CD4-positive, alpha-beta T cell treated with Interleukin-17A for 4 hours (primary cell): Measurements from ENCODE around the gene DDX54.
"Not testable (repeated sequence)": the region's sequence is repeated elsewhere in the genome, so short reads cannot be mapped to it uniquely, and the experiment has no call there.

ENCODE experiments used
- DNase-seq: peaks from one replicate; pipeline ENCODE4 v3.0.0-alpha.2; 2020; ENCODE audit warnings: mixed read lengths

Gene DDX54

DNA sequence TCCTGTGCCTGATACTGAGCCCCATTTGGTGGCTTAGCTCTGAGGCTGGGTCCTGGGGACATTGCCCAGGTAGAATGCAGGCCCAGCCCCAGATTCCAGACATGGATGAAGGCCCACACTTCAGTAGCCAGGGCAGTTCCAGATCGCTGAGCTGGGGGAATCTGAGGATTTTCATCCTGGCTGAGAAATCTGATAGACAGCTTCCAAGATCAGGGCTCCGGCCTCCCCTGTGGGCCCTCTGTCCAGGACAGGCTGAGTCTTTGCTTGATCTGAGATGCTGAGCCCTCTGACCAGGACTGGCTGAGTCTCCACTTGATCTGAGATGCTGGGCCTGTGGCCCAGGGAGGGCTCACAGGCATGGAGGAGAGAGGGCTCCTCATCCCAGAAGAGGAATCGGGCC lies 46.5 kb downstream of the DDX54 start:
- no peak for DNase-seq

DNA sequence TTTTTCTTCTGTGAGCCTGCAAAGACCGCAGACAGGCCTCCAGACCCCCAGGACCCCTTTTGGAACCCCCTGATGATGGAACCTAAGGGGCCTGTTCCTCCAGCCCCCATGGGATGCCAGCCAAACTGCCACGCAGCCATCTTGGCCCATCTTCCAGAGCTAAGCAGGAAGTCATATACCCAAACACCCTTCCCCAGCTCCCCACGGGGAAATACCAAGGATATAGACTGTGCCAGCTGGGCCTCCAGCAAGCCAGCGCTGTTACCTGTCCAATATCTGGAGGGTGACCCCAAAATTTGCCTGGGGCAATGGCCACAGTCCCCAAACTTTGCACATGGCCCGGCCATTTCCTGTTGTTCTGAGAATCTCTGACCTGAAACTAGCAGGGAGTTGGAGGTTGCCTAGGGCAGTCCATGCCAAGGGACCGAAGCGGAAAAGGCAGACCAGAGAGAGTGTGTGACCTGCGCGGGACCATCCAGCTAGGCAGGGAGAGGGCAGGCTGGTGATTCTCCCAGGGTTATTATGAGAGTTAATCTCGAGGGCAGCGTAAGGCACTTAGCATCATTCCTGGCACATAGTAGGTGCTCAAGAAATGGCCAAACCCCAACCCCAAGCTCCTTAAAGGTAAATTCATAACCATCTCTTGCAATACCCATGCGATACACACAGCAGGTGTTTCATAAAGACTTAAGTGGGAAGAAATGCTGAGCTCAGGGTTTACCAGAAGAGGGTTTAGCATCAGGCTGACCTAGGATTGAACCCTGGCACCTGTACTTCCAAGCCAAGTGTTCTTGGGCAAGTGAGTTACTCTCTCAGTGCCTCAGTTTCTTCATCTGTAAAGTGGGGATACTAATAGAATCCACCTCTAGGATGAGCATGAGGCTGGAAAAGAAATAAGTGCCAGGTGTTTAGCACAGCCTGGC lies 47.2 kb downstream of the DDX54 start:
- DNase-seq = no peak

DNA sequence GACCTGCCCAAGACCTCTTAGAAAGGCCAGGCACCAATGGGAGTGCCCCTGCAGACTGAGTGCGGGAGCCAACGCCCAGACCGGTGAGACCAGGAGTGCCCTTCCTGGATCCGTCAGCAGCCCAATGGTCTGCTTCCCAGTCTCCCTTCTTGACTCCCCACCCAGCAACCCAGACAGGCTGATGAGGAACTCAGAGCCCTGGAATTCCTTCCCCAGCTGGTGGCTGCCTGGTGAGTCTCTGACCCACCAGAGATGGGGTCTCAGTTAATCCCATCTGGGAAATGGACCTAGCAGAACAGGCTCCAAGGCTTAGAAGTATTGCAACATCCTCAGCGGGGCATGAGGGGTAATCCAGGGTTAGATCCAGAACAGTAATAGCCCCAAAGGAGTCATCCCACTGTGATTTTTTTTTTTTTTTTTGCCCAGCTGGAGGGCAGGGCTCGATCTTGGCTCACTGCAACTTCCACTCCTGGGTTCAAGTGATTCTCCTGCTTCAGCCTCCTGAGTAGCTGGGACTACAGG lies 48.2 kb downstream of the DDX54 start:
- no peak for DNase-seq

DNA sequence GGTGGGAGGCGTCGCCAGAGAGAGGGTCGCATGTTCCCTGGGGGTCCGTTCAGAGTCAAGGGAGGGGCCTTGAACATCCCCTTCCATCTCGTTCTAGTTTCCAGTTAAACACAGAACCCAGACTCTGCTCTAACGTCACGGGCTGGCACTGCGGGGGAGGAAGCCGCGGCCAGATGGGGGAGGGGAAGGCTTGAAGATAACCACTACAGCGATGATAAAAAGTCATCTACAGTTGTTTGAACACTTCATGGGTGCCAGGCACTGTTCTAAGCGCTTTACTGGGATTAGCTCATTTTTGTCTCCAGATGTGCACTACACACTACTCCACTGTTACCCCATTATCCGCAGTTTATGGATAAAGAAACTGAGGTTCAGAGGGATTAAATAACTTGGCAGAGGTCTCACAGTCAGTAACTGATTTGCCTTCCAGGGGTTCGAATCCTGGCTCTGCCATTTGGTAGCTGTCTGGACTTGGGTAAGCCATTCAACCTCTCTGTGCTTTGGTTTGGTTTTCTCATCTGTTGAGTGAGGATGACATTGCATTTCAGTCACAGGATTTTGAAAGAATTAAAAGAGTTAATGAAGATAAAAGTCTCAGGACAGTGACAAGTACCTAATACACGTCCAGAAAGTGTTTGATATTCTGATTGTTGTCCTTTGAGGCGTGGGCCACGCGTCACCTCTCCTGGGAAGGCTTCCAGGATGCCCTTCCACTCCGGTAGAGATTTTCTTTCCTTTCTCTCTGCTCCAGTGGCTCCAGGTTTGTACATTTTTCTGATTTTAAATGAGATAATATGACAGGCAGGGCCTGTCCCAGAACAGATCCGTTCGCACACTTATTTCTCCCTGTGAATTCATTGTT lies 48.9 kb downstream of the DDX54 start:
- DNase-seq = peak; percentile 69

DNA sequence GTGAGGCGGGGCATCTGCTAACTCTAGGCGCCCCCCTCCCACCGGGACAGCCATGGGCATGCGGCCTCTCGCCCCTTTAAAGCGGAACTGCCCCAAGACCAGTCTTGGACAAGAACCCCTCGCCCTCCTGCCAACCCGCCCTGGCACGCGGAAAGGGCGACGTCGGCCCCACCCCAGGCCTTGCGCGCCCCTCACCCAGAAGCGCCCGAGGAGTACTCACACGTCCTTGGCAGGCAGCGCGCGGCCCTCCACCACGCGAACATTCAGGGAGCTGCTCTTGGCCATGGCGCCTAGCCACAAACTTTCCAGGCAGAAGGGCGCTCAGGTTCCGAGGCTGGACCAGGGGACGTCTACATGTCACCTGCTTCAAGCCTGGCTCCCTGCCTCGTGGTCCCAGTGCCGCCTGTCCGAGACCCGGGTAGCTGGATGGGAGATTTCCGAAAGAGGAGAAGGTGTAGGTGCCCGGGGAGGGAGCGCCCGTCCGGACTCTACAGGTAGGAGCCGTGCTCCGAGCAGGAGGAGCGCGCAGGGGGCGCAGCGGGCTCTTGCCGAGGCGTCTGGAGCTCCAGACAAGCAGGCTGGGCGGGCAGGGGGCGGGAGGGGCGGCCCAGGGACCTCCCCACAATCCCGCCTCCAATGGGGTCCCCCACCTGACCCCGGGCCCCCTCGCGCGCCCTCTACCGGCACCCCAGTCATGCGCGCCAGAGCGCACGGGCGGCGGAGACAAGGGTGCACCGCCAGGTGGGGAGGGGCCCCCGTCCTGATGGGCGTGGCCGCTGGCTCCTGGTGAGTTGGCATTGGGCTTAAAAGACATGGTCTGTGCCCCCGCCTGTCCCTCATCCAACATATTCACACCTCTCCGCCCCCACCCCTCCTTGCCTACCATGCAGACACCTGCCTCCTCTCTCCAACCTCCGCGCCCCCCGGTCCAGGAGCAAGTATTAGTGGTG lies 49.8 kb downstream of the DDX54 start, which contains the start of gene RASAL1:
RASAL1 (minus strand) TSS at position 584 of the 950 bp plus-strand sequence; CDS start at position 285, 299 bp downstream.
- peak; percentile 86 for DNase-seq

DNA sequence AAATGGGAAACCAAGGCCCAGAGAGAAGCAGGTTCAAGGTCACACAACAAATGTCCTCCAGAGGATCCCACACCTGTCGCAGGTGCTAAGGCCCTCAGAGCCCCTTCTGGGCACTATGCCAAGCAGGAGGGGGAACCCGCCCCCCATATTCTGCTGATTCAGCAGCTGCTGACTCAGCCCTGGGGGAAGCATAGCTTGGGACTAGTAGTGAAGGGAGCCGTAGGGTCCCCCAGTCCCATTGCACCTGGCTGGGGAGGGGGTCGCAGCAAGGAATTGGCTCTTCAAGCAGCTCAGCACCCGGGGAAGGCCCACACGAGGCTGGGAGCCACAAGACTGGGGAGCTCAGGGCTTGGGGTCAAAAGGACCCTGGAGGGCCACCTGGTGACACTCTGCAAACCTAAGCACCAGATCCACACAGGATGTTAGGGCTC lies 50.7 kb downstream of the DDX54 start:
- DNase-seq = no peak

DNA sequence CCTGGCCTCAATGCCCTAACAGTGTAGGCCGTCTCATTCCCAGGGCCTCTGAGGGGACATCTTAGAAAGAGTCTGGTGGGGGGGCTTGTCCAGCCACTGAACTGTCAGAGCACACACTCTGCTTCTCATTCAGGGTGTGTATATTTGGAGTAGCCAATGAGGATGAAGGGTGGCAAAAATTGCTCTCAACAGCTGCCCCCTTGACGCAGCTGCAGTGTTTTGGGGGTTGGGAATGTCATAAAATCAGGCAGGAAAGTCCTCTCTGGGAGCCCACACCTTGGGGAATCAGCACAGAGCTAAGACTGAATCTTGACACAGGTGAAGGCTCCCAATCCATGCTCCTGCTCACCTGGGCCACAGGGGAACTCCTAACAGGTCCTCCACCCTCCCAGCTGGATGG lies 51.2 kb downstream of the DDX54 start:
- DNase-seq = no peak

DNA sequence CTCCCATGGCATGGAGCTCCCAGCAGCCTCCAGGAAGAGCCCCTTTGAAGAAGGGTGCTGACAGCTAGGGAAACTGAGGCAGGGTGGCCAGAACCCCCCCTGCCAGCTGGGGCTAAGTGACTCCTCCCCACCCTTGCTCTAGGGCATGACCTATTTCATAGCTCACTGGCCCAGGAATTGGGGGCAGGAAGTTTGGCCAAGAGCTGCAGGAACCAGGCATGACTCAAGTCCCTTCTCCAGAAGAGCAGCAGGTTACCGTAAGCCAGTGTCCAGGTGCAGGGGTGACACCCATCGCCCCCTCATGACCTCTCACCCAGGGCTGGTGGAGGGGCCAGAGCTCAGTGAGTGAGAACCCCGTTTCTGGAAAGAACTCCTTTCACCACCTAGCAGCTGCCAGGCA lies 51.6 kb downstream of the DDX54 start:
- no peak for DNase-seq

DNA sequence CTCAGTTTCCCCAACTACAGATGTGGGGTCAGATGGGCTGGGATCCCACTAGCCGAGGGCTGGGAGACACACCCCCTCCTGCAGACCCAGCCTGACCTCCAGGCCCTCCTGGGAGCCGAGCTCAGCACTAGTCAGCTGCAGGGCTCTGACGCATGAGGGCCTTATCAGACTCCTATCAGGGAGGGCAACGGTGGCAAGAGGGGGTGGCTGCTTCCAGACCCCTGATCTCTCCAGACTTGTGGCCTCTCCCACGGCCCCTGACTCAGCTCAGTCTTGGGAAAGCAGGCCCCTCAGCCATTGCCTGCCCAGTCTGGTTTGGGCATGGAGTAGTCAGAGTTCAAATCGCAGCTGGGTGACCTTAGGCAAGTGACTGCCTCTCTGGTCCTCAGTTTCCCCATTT lies 52.2 kb downstream of the DDX54 start:
- DNase-seq = no peak

DNA sequence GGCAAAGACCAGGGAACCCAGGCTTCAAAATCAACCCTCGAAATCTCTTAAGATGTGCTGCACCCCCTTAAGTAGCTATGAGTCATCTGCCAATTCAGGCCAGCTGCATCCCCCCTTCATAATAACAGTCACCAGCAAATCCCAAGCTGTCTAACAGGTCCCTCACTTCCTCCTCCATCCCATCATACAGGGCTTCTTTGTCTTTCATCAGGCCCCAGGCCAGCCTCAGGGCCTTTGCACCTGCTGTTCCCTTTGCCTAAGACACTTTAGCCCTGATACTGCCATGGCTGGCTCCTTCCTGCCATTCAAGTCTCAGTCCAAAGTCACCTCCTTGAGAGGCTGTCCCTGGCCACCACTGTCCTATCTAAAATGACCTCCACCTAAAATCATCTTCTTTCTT lies 53.7 kb downstream of the DDX54 start:
- DNase-seq = no peak

DNA sequence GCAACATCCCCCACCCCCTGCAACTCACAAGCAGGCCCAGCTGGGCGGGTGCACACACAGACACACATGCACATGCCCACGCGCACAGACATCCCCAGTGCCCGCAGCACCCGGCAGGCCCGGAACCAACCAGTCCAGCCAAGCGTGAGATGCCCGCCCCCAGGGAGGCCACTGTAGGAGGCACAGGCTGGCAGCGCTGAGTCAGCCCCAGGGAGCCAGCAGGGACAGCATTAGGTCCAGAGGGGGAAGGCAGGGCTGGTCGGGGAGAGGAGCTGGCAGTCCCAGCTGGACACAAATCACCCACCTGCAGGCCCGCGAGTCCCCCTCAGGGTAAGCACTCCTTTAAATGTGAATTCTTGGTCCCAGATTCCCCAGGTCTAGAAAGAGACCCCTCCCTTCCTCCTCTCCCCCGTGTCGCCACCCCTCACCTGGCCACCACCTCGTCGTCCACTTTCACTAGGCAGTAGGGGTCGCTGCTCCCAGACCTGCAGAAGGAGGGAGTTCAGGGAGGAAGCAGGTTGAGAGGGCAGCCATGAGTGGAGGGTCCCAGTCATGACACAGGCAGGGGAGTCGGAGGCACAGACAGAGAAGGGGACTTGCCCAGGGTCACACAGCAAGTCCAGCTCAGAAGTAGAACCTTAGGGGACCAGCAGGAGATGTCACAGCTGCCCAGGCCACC lies 54.7 kb downstream of the DDX54 start:
- DNase-seq = no peak

DNA sequence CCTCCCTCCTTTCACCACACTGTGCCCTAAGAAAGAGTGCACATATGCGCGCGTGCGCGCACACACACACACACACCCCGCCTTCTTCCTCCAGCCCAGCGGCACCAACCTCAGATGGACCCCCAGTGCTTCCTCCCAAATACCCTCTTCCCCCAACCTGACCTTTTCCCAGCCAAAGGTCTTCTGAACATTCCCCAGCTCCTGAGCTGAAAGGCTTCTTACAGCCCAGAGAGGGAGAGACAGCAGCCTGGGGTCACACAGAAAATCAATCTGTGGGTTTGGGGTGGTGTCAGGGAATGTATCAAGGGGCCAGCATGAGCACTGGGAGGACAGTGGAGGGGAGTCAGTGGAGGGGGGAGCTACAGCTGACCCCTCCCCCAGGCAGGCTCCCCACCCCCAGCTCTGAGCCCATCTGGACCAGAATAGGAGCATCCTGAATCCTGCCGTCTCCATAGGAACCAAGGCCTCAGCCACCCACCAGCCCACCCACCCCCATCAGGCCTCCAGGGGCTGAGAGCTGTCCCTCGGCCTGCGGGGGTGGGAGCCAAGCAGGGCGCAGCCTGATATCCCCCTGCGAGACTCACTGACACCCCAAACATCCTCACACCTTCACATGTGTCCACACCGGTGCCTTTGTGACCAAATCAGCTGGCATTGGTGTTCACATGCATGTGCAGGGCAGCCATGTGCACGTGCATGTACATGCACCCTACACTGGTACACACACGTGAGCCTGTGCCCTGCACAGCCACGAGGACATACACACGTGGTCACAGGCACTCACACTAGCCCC lies 55.4 kb downstream of the DDX54 start:
- no peak for DNase-seq

DNA sequence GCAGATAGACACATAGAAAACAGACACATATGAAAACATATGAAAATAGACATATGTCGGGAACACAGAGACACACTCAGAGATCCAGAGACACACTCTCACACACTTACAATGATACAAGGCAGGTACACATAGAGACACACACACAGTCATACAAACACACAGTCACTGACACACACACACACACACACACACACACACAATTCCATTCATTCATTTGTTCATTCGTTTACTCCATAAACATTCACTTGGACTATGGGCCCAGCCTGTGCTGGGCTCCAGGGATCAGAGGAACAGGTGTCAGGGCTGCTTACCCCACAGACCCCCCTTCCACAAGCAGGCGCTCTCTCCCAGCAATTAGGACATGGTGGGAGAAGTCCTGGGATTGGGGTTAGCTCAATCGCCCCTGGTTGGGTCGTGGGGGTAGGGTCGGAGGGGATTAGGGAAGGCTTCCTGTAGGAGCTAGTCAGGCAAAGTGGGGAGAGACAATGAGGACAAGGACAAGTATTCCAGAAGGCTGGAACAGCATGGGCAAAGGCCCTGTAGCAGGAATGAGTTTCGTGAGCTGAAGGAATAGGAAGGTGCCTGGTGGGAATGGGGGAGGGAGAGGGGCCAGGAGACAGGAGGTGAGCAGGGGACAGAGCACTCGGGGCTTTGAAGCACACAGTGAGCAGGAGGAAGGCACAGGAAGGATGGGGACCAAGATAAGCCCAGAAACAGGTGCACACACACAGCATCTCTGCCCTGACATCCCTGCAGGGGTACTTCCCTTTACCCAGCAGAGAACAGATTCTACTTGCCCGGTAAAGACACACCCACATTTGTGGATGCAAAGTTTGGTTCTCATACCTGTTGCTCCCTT lies 56.2 kb downstream of the DDX54 start:
- DNase-seq = no peak

DNA sequence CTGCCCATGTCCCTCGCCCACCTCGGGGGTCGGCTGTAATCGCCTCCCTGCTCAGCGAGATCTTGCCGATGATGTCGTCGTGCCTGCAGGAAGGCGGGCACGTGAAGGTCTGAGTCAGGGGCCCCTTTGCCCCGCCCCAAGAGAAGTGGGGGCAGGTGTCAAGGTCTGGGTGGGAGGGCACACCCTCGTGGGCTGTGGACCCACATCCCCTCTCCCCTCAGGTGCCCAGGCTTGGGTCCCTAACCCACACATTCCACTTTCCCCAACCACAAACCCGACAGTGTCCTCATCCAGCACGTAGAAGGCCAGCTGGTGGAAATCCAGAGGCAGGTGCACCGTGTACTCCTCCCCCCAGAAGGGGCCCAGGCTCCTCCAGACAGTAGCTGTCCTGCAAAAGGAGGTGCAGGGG lies 57.5 kb downstream of the DDX54 start:
- DNase-seq = no peak

DNA sequence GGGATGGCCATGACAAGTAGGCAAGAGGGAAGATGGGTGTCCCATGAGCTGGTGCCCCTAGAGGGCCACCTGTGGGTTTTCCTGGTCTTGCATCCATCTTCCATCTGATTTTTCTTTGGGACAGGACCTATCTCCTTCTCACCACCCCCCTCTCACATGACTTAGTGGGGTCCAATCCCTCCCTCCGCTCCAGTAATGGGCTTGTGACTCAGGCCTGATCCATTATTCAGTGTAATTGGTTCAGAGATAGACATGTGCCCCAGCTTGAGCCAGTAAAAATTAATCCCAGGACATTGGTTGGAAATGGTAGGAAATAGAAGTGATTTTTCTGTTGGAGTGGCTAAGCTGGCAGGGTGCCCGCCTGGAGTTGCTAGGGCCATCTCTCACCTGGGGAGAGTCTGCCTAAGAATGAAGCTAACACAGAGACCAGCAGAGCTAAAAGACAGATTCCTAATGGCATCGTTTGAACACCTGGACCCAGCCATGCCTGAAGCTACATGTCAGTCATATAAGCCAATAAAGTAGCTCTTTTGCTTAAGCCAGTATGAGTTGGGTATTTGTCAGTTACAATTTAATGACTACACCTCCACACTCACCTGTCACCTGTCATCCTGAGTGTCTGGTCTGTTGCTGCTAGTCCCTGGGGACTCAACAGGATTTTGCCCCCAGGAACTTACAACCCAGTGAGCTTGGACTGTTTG lies 64.5 kb downstream of the DDX54 start:
- DNase-seq = no peak

DNA sequence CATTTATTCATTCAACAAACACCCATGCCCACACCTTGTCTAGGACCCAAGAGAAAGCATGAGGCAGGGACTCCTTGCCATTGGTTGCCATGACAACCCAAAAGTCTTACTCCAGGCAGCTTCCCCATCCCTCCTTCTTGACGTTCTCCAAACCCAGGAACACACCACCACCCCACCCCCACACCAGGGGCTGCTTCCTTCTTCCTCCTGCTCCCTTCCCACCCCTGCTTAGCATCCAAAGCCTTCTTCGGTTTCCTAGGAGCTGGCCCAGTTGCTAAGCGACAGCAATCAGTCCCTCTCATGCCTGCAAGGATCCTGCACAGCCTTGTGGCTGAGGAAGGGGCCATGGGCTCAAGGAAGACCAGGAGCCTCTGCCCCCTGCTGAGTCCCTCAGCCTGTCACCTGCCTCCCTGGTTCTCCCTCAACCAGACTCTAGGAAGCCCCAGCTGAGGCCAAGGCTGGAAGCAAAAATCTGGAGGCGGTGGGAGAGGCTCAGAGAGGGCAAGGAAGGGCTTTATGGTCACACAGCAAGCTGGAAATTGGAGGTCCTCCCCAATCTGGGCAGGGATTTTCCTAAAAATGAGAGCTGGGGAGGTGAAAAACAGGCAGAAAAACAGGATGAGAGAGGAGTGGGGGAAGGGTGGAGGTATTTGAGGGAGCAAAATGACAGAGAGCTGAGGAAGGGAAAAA lies 65.2 kb downstream of the DDX54 start:
- no peak for DNase-seq

DNA sequence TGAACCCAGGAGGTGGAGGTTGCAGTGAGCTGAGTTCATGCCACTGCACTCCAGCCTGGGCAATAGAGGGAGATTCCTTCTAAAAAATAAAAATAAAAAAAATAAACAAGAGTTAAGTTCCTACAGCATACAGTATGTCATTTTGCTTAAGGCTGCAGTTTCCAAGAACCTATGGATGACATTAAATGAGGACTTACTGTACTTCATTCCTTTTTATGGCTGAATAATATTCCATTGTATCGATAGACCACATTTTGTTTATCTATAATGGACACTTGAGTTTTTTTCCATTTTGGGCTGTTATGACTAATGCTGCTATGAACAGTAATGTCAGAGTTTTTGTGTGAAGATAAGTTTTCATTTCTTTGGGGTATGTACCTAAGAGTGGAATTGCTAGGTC lies 67.1 kb downstream of the DDX54 start:
- no peak for DNase-seq

DNA sequence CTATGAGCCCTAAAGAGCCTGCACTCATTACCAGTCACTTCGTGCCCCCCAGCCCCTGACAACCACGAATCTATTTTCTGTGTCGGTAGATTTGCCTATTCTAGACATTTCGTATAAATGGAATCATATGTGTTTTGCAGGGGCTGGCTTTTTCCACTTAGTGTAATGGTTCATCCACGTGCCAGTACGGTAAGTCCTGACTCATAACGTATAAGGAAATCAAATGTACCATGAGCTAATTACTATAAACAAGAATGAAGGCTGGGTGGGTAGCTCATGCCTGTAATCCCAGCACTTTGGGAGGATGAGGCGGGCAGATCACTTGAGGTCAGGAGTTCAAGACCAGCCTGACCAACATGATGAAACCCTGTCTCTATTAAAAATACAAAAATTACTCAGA lies 67.6 kb downstream of the DDX54 start:
- DNase-seq = not testable (repeated sequence)

DNA sequence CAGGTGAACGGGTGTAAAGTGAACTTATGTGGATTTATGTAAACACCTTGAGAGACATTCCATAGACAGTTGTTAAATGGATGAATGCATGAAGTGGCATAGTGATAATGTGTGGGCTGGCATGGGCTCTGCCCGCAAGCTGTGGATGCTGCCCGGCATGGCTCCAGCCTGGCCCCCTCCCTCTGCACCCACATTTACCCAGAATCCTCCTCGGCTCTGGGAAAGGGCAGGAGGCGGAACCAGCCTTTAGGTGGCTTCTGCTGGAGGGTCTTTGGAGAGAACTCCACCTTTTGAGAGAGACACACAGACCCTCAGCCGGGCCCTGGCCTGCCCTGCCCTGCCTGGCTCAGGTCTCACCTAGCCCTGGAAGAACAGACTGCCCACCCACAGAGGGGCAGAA lies 68.4 kb downstream of the DDX54 start:
- DNase-seq = no peak
